Coronary artery (tissue), 2 donors: ENCODE data around the gene CCL28.

Experiments used
- DNase-seq: peaks from one replicate; pipeline ENCODE4 v3.0.0-alpha.2; 2017; ENCODE audit warnings: low spot score
- H3K27ac ChIP-seq, 2 donors: fragments of 200-600 bp; sonication (generic); one replicate each; pipeline ENCODE4 v1.5.1; 2016 to 2019
- H3K4me3 ChIP-seq: fragments of 200-600 bp; sonication (generic); 2 replicates; pipeline ENCODE4 v1.5.1; 2016; ENCODE audit warnings: mild to moderate bottlenecking, moderate library complexity
- TF ChIP-seq, protein P1 (sequence below): fragments of 200-600 bp; sonication (generic); IDR thresholded peaks from one replicate; pipeline ENCODE4 v1.5.1; 2019; ENCODE audit warnings: antibody characterized with exemption

CCL28 gene

DNA sequence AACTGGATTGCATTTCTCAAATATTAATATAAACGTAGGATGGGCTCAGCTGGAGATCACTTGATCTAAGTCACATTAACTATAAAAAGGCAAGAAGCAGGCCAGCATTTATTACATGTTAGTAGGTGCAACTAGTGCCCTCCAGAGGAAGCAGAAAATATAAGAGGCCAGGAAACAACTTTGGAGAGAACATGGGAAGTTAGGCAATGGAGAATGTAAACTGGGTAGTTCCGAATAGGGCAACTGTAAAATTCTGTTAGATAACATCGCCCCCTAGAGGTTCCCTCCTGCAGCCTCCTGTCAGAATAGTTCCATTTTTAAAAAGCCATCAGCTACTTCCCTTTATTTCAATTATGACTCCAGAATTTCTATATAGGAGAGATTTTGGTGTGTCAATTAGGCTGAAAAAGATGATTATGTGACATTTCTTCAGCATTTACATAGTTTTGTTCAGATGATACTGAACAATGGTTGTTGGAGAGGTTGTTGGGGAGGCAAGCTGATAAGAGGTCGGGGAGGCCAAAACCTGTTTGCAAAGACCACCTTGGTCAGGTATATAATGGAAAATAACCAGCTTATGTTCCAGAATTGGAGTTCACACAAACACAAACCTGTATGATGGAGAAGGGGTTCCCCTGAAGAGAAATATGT lies 22.4 kb downstream of the CCL28 start:
- no peak for DNase-seq
- H3K4me3 ChIP-seq: no peak overlapping the region
- H3K27ac ChIP-seq: no peak overlapping the region
- TF ChIP-seq, protein P1, sequence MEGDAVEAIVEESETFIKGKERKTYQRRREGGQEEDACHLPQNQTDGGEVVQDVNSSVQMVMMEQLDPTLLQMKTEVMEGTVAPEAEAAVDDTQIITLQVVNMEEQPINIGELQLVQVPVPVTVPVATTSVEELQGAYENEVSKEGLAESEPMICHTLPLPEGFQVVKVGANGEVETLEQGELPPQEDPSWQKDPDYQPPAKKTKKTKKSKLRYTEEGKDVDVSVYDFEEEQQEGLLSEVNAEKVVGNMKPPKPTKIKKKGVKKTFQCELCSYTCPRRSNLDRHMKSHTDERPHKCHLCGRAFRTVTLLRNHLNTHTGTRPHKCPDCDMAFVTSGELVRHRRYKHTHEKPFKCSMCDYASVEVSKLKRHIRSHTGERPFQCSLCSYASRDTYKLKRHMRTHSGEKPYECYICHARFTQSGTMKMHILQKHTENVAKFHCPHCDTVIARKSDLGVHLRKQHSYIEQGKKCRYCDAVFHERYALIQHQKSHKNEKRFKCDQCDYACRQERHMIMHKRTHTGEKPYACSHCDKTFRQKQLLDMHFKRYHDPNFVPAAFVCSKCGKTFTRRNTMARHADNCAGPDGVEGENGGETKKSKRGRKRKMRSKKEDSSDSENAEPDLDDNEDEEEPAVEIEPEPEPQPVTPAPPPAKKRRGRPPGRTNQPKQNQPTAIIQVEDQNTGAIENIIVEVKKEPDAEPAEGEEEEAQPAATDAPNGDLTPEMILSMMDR: peak; percentile 68

DNA sequence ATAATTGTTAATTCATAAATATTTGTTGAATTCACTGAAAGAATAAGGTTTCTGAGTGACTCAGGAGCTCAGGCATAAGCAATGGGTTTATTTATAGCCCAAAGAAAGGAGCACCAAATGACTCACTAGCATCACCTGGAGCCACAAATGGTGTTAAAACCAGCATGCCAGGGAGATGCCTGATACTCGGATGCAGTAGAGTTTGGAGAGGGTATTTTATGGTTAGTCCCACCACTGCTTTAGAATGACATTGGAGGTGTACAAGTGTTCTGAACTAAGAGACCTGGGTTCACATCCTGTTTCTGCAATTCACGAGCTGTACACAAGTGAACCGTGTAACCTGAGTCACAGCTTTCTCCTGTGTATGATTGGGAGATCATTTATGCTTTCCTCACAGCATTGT lies 25.2 kb downstream of the CCL28 start:
- Histone ChIP-seq H3K4me3 (no peak overlapping the region), H3K27ac (no peak overlapping the region)
- no peak for DNase-seq
- TF ChIP-seq, protein P1: no peak

DNA sequence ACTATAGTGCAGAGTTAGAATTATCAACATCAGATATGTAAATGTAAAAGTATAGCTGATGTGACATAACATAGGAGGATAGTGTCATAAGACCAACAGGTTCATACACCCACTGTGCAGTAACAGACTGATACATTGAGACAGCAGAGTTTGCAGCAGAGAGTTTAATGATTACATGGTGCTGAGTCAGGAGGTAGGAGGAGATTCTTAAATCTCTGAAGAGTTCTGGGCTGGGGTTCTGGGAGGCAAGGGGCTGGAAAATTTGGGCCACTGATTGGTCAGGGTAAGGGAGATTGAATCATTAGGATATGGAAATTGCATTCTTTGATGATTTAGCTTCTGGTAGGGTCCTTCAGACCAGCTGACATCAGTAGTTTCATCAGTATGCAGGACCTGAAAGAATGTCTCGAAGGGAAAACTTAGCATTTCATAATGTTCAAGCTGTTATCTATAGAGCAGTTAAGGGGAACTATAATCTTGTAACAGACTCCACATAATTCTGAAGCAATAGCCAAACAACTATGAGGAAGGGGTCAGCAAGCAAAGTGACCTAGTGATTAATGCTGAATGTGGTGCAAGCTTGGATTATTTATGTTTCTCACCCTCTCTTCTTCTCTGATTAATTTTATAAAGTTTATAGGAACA lies 35.6 kb downstream of the CCL28 start:
- H3K4me3 ChIP-seq: no peak overlapping the region
- no peak for DNase-seq
- TF ChIP-seq, protein P1: no peak
- no peak overlapping the region for H3K27ac ChIP-seq

DNA sequence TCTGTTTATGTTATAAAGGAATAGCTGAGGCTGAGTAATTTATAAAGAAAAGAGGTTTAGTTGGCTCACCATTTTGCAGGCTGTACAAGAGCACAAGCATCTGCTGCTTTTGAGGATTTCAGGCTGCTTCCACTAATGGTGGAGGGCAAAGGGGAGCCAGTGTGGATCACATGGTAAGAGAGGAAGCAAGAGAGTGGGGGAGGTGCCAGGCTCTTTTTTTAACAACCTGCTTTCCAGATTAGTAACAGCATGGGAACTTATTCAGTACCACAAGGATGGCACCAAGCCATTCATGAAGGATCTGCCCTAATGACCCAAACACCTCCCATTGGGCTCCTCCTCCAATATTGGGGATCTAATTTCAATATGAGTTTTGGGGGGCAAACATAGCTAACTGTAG lies 40.4 kb downstream of the CCL28 start:
- Histone ChIP-seq H3K4me3 (no peak overlapping the region), H3K27ac (no peak overlapping the region)
- TF ChIP-seq, protein P1: no peak
- DNase-seq: no peak

DNA sequence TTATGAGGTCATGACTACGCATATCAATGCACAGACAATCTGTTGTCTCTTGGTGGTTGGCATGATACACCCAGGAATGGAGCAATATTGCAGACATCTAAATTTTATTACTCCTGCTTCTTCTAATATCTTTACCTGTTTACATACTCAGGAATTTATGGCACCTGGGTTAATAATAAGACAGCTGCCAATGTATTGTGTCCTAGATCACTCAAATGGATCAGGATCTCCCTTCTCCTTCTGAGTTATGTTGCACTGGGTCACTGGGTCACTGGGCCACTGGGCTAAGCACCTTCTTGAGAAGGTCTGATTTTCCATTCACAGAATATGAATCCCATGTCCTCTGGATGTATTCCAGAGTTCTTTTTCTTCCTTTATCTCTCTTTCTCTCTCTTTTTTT lies 41.8 kb downstream of the CCL28 start:
- Histone ChIP-seq H3K27ac (no peak overlapping the region), H3K4me3 (no peak overlapping the region)
- no peak for DNase-seq
- TF ChIP-seq, protein P1: no peak

DNA sequence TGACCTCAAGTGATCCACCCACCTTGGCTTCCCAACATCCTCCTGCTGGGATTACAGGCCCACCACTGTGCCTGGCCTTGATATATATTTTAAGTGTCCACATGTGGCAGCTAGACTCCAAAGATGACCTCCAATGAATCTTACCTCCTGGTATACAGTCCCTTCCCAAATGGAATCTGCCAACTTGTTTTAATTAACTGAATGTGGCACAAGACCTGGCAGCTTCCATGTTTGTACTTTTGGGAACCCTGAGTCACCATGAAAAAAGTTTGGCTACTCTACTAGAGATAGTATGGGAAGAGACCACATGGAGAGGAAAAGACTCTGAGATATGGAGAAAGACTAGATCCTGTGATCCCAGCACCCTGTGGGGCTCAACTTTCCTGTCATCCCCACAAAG lies 42.5 kb downstream of the CCL28 start:
- H3K4me3 ChIP-seq: no peak overlapping the region
- TF ChIP-seq, protein P1: no peak
- no peak for DNase-seq
- no peak overlapping the region for H3K27ac ChIP-seq
